Pancreas (tissue), 10 donors: Measurements from ENCODE around the gene TRPM3. TPM values are rescaled to one million over a fixed set of nuclear protein-coding genes. Genes with fewer than 3 reads are reported as not detected.

Source experiments
- ATAC-seq, 4 donors: fragments of 200-7000 bp; cut with Tn5 transposase; one replicate each; pipeline versions ENCODE4 v1.8.0 to v1.9.1; 2020; ENCODE audit warnings: mild to moderate bottlenecking in 4 of 4, moderate library complexity in 4 of 4
- DNase-seq, 6 donors: peaks; one replicate each; pipeline ENCODE4 v3.0.0-alpha.2; 2020
- FAIRE-seq: peaks from 2 replicates; lab custom pipeline; 2012; peaks lifted over from hg19 to GRCh38; lab: Jason Lieb, UNC
- H3K27ac ChIP-seq, 4 donors: fragments of 200-600 bp; sonication (generic); 1 replicate in 3 of 4; 2 replicates in 1 of 4; pipeline versions ENCODE4 v1.5.0 to v1.8.0; 2020
- H3K27me3 ChIP-seq, 4 donors: fragments of 200-600 bp; one replicate each; pipeline ENCODE4 v1.8.0; 2021
- H3K36me3 ChIP-seq, 3 donors: fragments of 200-600 bp; sonication (generic) in 1 of 3; one replicate each; pipeline versions ENCODE4 v1.5.0 to v1.8.0; 2020 to 2021
- H3K4me1 ChIP-seq, 3 donors: fragments of 200-600 bp; one replicate each; pipeline ENCODE4 v1.8.0; 2021
- H3K4me3 ChIP-seq, 4 donors: fragments of 200-600 bp; sonication (generic) in 2 of 4; one replicate each; pipeline versions ENCODE4 v1.5.0 to v1.8.0; 2020 to 2021
- H3K9me3 ChIP-seq, 4 donors: fragments of 200-600 bp; one replicate each; pipeline ENCODE4 v1.8.0; 2021
- CTCF ChIP-seq, 4 donors: fragments of 200-600 bp; sonication (generic) in 3 of 4; IDR thresholded peaks; one replicate each; pipeline versions ENCODE4 v1.5.0 to v1.8.0; 2021; ENCODE audit warnings: antibody characterized with exemption in 4 of 4
- WGBS, 2 donors: extraction: QIAGEN DNeasy Blood & Tissue Kit; methylation state at CpG; one replicate each; pipeline ENCODE4 v1.1.7; 2013; 5-methylcytosine and 5-hydroxymethylcytosine counted together
- intact Hi-C, 3 donors: fragments of 100-400 bp; cut with DNase I; formaldehyde crosslinking; loops; one replicate each; pipeline versions ENCODE4 v1.11.1 to v1.14.2; 2022
- polyA plus RNA-seq, 2 donors: library from polyadenylated mRNA; stranded (reverse); fragments of 200-250 nt; gene quantifications; one replicate each; pipeline ENCODE4 v1.2.3, GENCODE V29; 2013
- total RNA-seq, 6 donors: library from RNA; stranded (reverse); fragmentation: NEBNext Ultra II Directional in 4 of 6; extraction: Animal tissue kit (Norgen Biotek cat#: 25700) in 4 of 6; gene quantifications; one replicate each; pipeline versions ENCODE4 v1.2.1 to v1.2.4, GENCODE V29; 2021 to 2023
- donor health status: healthy with polysubstance abuse.
- donor health status: DM: no; HTN: no; CAD: no; lungs with moderate emphysema.
- donor health status: DM: no; HTN: no; CAD: no.
- donor health status: control.
- donor health status: control.
- donor health status: Bipolar disorder and iron deficiency.
- donor health status: DM: yes; HTN: yes; CAD: no.
- donor health status: DM: no; HTN: no; CAD: no.
- donor health status: DM: no; HTN: no; CAD: no.
- donor health status: DM: yes; HTN: yes; CAD: no.

TRPM3 gene
- total and polyA plus RNA-seq, 8 donors, result 0.22 to 1.9 (median 0.76) TPM

- no peak for DNase-seq
- Histone ChIP-seq H3K36me3 (no peaks in the 10 kb centered on the region), H3K27ac (no peak overlapping the region), H3K27me3 (no peaks in the 10 kb centered on the region), H3K4me3 (no peak overlapping the region), H3K4me1 (no peaks in the 10 kb centered on the region), H3K9me3 (no peaks in the 10 kb centered on the region)
- intact Hi-C loops, result no loop called here
- ATAC-seq, result no peak
- TF ChIP-seq CTCF (IDR thresholded peaks at IDR 0.05), result no peak
- no peak for FAIRE-seq
- 69 to 75% methylated on average over 8 of the region's 8 CpGs for WGBS, 2 donors
Measured at GRCh38 chr9:70760228-70760627, 361.2 kb downstream of the TRPM3 start.

GRCh38 chr9:70753311-70753710 lies 368.1 kb downstream of the TRPM3 start:
- FAIRE-seq, result no peak
- no peaks in the 10 kb centered on the region for H3K4me1 ChIP-seq
- WGBS, 2 donors, result 43 to 58% methylated on average over 4 of the region's 4 CpGs
- no peaks in the 10 kb centered on the region for H3K36me3 ChIP-seq
- H3K9me3 ChIP-seq, result no peaks in the 10 kb centered on the region
- no peak for ATAC-seq
- DNase-seq, result no peak
- no peak overlapping the region for H3K4me3 ChIP-seq
- TF ChIP-seq CTCF (IDR thresholded peaks at IDR 0.05), result no peak
- intact Hi-C loops, result no loop called here
- H3K27ac ChIP-seq, result no peak overlapping the region
- H3K27me3 ChIP-seq, result no peaks in the 10 kb centered on the region

GRCh38 chr9:70749066-70749465 lies 372.4 kb downstream of the TRPM3 start:
- Histone ChIP-seq H3K36me3 (no peaks in the 10 kb centered on the region), H3K4me1 (no peaks in the 10 kb centered on the region), H3K4me3 (no peak overlapping the region), H3K27me3 (no peaks in the 10 kb centered on the region), H3K9me3 (no peaks in the 10 kb centered on the region), H3K27ac (no peak overlapping the region)
- intact Hi-C loops, result no loop called here
- WGBS, 2 donors, result 72 to 80% methylated on average over 2 of the region's 2 CpGs
- ATAC-seq, result no peak
- DNase-seq, result no peak
- no peak for TF ChIP-seq CTCF (IDR thresholded peaks at IDR 0.05)
- no peak for FAIRE-seq

- 21 to 25% methylated on average over 2 of the region's 2 CpGs for WGBS, 2 donors
- Histone ChIP-seq H3K9me3 (no peaks in the 10 kb centered on the region), H3K27ac (no peak overlapping the region), H3K4me3 (no peak overlapping the region), H3K36me3 (no peaks in the 10 kb centered on the region), H3K27me3 (no peaks in the 10 kb centered on the region), H3K4me1 (no peaks in the 10 kb centered on the region)
- intact Hi-C loops, result no loop called here
- FAIRE-seq (no peak), ATAC-seq (no peak), DNase-seq (no peak)
- no peak for TF ChIP-seq CTCF (IDR thresholded peaks at IDR 0.05)
Measured at GRCh38 chr9:70747261-70747718, 374.1 kb downstream of the TRPM3 start.

GRCh38 chr9:70746760-70747159 lies 374.7 kb downstream of the TRPM3 start:
- no peaks in the 10 kb centered on the region for H3K27me3 ChIP-seq
- TF ChIP-seq CTCF (IDR thresholded peaks at IDR 0.05), result no peak
- no peaks in the 10 kb centered on the region for H3K36me3 ChIP-seq
- no peak for FAIRE-seq
- H3K9me3 ChIP-seq, result no peaks in the 10 kb centered on the region
- H3K4me1 ChIP-seq, result no peaks in the 10 kb centered on the region
- H3K27ac ChIP-seq, result no peak overlapping the region
- H3K4me3 ChIP-seq, result no peak overlapping the region
- no peak for ATAC-seq
- intact Hi-C loops, result no loop called here
- no peak for DNase-seq
